ENCODE measurements around the gene TNRC6B.

DNA sequence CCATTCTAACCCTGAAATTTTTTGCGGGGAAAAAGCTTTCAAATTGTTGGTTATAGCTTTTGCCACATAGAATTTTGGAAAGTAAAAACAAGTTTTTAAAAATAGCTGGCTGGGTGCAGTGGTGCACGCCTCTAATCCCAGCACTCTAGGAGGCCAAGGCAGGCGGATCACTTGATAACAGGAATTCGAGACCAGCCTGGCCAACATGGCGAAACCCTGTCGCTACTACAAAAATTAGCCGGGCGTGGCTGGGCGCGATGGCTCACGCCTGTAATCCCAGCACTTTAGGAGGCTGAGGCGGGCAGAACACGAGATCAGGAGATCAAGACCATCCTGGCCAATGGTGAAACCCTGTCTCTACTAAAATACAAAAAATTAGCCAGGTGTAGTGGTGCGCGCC is 54.9 kb downstream of the TNRC6B start:
- TF ChIP-seq, protein P1, sequence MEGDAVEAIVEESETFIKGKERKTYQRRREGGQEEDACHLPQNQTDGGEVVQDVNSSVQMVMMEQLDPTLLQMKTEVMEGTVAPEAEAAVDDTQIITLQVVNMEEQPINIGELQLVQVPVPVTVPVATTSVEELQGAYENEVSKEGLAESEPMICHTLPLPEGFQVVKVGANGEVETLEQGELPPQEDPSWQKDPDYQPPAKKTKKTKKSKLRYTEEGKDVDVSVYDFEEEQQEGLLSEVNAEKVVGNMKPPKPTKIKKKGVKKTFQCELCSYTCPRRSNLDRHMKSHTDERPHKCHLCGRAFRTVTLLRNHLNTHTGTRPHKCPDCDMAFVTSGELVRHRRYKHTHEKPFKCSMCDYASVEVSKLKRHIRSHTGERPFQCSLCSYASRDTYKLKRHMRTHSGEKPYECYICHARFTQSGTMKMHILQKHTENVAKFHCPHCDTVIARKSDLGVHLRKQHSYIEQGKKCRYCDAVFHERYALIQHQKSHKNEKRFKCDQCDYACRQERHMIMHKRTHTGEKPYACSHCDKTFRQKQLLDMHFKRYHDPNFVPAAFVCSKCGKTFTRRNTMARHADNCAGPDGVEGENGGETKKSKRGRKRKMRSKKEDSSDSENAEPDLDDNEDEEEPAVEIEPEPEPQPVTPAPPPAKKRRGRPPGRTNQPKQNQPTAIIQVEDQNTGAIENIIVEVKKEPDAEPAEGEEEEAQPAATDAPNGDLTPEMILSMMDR (IDR thresholded peaks at IDR 0.05; ENCODE audit: low read length), result no peak
- TF ChIP-seq EZH2 (IDR thresholded peaks at IDR 0.05; ENCODE audit: borderline replicate concordance, low read length), result no peak

Measured in OCI-LY1 (cell line).